IPS DF 4.7 (cell line): ENCODE data around the gene TP53.
A peak's percentile ranks its signal among the peaks of the same experiment; 100 is the strongest.
"Not testable (repeated sequence)": the region's sequence is repeated elsewhere in the genome, so short reads cannot be mapped to it uniquely, and the experiment has no call there.

Experiments
- DNase-seq: peaks from one replicate; pipeline ENCODE4 v3.0.0-alpha.2; 2013; ENCODE audit warnings: low spot score; ENCODE audit errors: extremely low read depth

TP53 gene

GRCh38 chr17:7632492-7632894 lies 54.8 kb downstream of the TP53 start:
- DNase-seq: no peak

DNA sequence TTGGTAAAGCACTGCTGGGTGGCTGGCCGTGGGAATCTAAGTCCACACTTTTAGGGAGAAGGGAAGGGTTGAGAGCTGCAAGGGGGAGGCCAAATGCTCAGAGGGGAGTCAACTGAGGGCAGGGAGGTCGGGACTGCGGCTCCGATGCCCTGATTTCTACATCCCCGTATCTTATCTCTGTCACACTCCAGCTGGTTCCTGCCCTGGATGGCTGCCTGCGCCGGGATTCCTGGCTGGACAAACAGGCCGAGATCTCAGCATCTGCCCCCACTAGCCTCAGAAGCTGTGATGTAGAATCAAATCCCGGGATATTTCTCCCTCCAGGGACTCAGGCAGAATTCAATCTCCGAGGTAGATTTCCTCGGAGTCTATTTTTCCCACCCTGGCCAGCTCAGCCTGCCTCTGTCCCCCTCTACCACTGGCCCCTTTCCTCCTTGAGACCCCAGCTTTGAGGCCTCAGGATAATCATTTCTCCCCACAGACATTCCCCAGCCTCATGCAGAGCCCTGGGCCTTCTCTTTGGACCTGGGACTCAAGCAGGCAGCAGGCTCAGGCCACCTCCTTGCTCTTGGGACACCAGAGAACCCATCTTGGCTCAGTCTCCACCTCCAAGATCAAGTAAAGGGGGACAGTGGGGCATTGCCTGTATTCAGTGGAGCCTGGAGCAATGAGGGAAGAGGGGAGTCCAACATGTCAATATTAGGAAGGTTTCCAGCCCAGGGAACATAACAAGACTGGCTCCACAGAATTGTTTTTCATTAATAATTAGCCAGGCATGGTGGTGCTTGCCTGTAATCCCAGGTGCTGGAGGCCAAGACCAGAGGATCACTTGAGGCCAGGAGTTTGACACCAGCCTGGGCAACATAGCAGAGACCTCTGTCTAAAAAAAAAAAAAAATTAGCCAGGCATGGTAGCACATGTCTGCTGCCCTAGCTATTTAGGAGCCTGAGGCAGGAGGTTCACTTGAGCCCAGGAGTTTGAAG lies 55.6 kb downstream of the TP53 start:
- DNase-seq: no peak

DNA sequence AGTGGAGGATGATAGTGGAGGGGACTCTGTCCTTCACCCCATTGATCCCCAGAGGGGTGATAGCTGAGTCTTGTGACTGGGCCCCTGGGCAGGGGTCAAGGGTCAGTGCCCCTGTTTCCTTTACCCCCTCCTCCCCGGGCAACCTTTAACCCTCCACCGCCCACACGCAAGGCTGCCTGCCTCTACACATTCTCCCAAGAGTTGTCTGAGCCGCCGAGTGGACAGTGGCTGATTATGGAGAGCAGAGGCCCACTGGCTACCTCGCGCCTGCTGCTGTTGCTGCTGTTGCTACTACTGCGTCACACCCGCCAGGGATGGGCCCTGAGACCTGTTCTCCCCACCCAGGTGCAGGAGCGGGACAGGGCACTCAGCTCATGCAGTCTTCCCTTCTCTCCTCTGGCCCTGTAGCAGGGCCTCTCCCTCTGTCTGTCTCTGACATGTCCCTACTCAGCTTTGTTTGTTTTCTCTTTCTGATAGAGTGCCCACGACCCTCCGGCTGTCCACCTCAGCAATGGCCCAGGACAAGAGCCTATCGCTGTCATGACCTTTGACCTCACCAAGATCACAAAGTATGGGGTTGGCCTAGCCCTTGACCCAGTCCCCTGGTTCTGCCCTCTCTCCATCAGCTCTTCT lies 57.2 kb downstream of the TP53 start, which contains the start of gene SHBG:
Gene SHBG (plus strand): TSS at position 197 of the 633 bp plus-strand sequence. CDS start 38 bp downstream, at position 235.
- DNase-seq: no peak

DNA sequence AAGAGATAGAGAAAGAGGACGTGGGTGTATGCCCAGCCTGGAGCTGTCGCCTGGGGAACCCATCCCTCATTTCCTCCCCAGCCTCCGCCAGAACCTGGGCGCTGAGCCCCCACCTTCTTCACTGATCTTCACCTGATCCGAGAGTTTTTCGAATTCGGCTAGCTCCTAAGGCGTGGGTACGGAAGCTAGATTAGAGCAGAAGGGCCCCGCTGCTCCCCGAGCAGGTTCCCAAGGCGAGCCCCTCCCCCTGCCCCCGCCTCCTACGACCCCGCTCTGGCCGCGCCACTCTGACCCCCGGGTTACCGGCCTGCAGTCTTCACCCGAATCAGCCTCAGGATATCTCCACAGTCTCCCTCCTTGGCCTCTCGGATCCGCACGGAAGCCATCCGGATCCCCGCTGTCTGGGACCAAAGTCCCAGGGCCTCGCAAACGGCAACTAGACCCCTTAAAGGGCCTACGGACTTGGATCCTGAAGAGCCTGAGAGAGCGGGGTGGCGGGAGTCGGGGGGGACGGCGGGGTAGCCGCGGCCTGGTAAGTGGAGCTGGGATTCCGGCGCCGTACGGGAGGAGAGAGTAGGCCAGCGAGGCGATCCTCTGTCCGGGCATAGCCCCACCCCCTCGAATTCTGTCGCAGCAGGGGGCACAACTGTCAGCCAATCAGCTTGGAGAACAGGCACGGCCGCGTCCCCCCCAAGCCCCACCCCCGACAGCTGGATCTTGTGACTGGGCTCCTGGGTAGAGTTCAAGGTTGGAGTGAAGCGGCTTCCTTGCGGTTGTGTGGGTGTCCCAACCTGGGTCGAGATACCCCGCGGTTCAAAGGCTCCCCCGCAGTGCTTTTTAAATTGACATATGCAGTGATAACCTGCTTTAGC lies 59.8 kb downstream of the TP53 start, which contains the start of gene SAT2:
Gene SAT2 (minus strand): TSS at position 572 of the 872 bp plus-strand sequence. CDS start 186 bp downstream, at position 386.
- DNase-seq: peak; percentile 89

GRCh38 chr17:7626956-7627249 lies 60.4 kb downstream of the TP53 start:
- no peak for DNase-seq

- DNase-seq: no peak
Measured at GRCh38 chr17:7626307-7626706, 61.0 kb downstream of the TP53 start.

GRCh38 chr17:7625749-7626148 lies 61.5 kb downstream of the TP53 start:
- DNase-seq: not testable (repeated sequence)

DNA sequence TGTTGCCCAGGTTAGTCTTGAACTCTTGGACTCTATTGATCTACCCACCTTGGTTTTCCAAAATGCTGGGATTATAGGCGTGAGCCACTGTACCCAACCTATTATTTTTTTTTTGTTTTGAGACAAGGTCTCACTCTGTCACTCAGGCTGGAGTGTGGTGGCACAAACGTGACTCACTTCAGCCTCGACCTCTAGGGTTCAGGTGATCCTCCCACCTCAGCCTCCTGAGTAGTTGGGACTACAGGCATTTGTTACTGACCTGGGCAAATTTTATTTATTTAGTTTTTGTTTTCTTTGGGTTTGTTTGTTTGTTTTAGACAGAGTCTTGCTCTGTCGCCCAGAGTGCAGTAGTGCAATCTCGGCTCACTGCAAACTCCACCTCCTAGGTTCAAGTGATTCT lies 63.6 kb downstream of the TP53 start:
- no peak for DNase-seq

- DNase-seq: no peak
Measured at GRCh38 chr17:7620835-7621234, 66.5 kb downstream of the TP53 start.

- DNase-seq: no peak
Measured at GRCh38 chr17:7618608-7619007, 68.7 kb downstream of the TP53 start.
